WTC11 (cell line): ENCODE measurements around the gene GOLPH3L. TPM values are rescaled to one million over a fixed set of nuclear protein-coding genes. Genes with fewer than 3 reads are reported as not detected.
A peak's percentile ranks its signal among the peaks of the same experiment; 100 is the strongest.
"Not testable (repeated sequence)": the region's sequence is repeated elsewhere in the genome, so short reads cannot be mapped to it uniquely, and the experiment has no call there.

Experiments used
- ATAC-seq: fragments of 200-7000 bp; cut with Tn5 transposase; 2 replicates; pipeline ENCODE4 v1.10.0; 2021; ENCODE audit warnings: mild to moderate bottlenecking, moderate library complexity
- CTCF ChIA-PET: fragments of 300-600 bp; sonication (Branson Sonifier 250); formaldehyde crosslinking; loops from one replicate; lab custom pipeline; 2021; ENCODE audit warnings: antibody characterized with exemption; lab: Charles Lee
- POLR2A ChIA-PET: fragments of 350-600 bp; sonication (Branson Sonifier 250); formaldehyde crosslinking; loops from one replicate; lab custom pipeline; 2021; ENCODE audit warnings: antibody characterized with exemption; lab: Charles Lee
- DNase-seq: peaks from one replicate; pipeline ENCODE4 v3.0.0; 2021; ENCODE audit warnings: low spot score
- H3K27ac Mint-ChIP-seq: 2 replicates; pipeline ENCODE4 v1.8.0; 2021; ENCODE audit warnings: mixed read lengths
- H3K27me3 Mint-ChIP-seq: 2 replicates; pipeline ENCODE4 v1.8.0; 2021; ENCODE audit warnings: low read depth, mild to moderate bottlenecking, moderate library complexity, mixed read lengths
- H3K36me3 Mint-ChIP-seq: 2 replicates; pipeline ENCODE4 v1.8.0; 2021; ENCODE audit warnings: mixed read lengths
- H3K4me1 Mint-ChIP-seq: 2 replicates; pipeline ENCODE4 v1.8.0; 2022; ENCODE audit warnings: mixed read lengths
- H3K4me3 Mint-ChIP-seq: 2 replicates; pipeline ENCODE4 v1.8.0; 2021; ENCODE audit warnings: mild to moderate bottlenecking, moderate library complexity, mixed read lengths
- H3K9me3 Mint-ChIP-seq: 2 replicates; pipeline ENCODE4 v1.8.0; 2021; ENCODE audit warnings: mixed read lengths
- ATF1 ChIP-seq: sonication (generic); formaldehyde crosslinking; IDR thresholded peaks from 2 replicates; pipeline ENCODE4 v1.8.1; 2023; ENCODE audit warnings: mild to moderate bottlenecking, moderate library complexity, missing genetic modification reagents
- CREB1 ChIP-seq: sonication (generic); formaldehyde crosslinking; IDR thresholded peaks from 2 replicates; pipeline ENCODE4 v1.8.0; 2023; ENCODE audit warnings: mild to moderate bottlenecking, missing genetic modification reagents
- E2F5 ChIP-seq: sonication (generic); formaldehyde crosslinking; IDR thresholded peaks from 2 replicates; pipeline ENCODE4 v1.8.1; 2022; ENCODE audit warnings: mild to moderate bottlenecking, moderate library complexity, missing genetic modification reagents
- FOXJ3 ChIP-seq: sonication (generic); formaldehyde crosslinking; IDR thresholded peaks from 2 replicates; pipeline ENCODE4 v1.9.0; 2021; ENCODE audit warnings: missing genetic modification reagents, mild to moderate bottlenecking, borderline replicate concordance
- FOXP4 ChIP-seq: sonication (generic); formaldehyde crosslinking; IDR thresholded peaks from 2 replicates; pipeline ENCODE4 v1.8.0; 2022; ENCODE audit warnings: mild to moderate bottlenecking, missing genetic modification reagents
- GABPB1 ChIP-seq: sonication (generic); formaldehyde crosslinking; IDR thresholded peaks from 2 replicates; pipeline ENCODE4 v1.8.1; 2023; ENCODE audit warnings: mild to moderate bottlenecking, missing genetic modification reagents
- HMGXB4 ChIP-seq: sonication (generic); formaldehyde crosslinking; IDR thresholded peaks from 2 replicates; pipeline ENCODE4 v1.8.1; 2023; ENCODE audit warnings: mild to moderate bottlenecking, moderate library complexity, missing genetic modification reagents
- IRF2 ChIP-seq: sonication (generic); formaldehyde crosslinking; IDR thresholded peaks from 2 replicates; pipeline ENCODE4 v1.8.0; 2022; ENCODE audit warnings: low read depth, missing genetic modification reagents, borderline replicate concordance
- MYBL2 ChIP-seq: sonication (generic); formaldehyde crosslinking; IDR thresholded peaks from 2 replicates; pipeline ENCODE4 v1.8.1; 2023; ENCODE audit warnings: mild to moderate bottlenecking, moderate library complexity, missing genetic modification reagents
- NFE2L1 ChIP-seq: sonication (generic); formaldehyde crosslinking; IDR thresholded peaks from 2 replicates; pipeline ENCODE4 v1.8.1; 2023; ENCODE audit warnings: missing genetic modification reagents
- NFYB ChIP-seq: sonication (generic); formaldehyde crosslinking; conservative IDR thresholded peaks from 2 replicates; pipeline ENCODE4 v1.8.0; 2022; ENCODE audit warnings: low read depth, missing genetic modification reagents
- NR3C1 ChIP-seq: sonication (generic); formaldehyde crosslinking; conservative IDR thresholded peaks from 2 replicates; pipeline ENCODE4 v1.8.1; 2023; ENCODE audit warnings: low read depth, mild to moderate bottlenecking, missing genetic modification reagents
- PRRX2 ChIP-seq: fragments of 250-450 bp; sonication (Bioruptor Pico); IDR thresholded peaks from 2 replicates; pipeline ENCODE4 v1.8.0; 2021; ENCODE audit warnings: mild to moderate bottlenecking
- RELA ChIP-seq: sonication (generic); formaldehyde crosslinking; IDR thresholded peaks from 2 replicates; pipeline ENCODE4 v1.8.1; 2022; ENCODE audit warnings: missing genetic modification reagents, mild to moderate bottlenecking, borderline replicate concordance
- SMAD3 ChIP-seq: sonication (generic); formaldehyde crosslinking; IDR thresholded peaks from 2 replicates; pipeline ENCODE4 v1.8.0; 2022; ENCODE audit warnings: missing genetic modification reagents, mild to moderate bottlenecking, borderline replicate concordance
- SOX15 ChIP-seq: fragments of 250-450 bp; sonication (Bioruptor Pico); IDR thresholded peaks from 2 replicates; pipeline ENCODE4 v1.9.0; 2021; ENCODE audit warnings: mild to moderate bottlenecking
- SP1 ChIP-seq: sonication (generic); formaldehyde crosslinking; conservative IDR thresholded peaks from 2 replicates; pipeline ENCODE4 v1.8.1; 2022; ENCODE audit warnings: missing genetic modification reagents
- USF2 ChIP-seq: sonication (generic); formaldehyde crosslinking; IDR thresholded peaks from 2 replicates; pipeline ENCODE4 v1.8.1; 2023; ENCODE audit warnings: mild to moderate bottlenecking, missing genetic modification reagents, moderate library complexity
- ZNF281 ChIP-seq: sonication (generic); formaldehyde crosslinking; IDR thresholded peaks from 2 replicates; pipeline ENCODE4 v1.8.0; 2023; ENCODE audit warnings: mild to moderate bottlenecking, missing genetic modification reagents
- ZNF671 ChIP-seq: fragments of 250-450 bp; sonication (Bioruptor Pico); IDR thresholded peaks from 2 replicates; pipeline ENCODE4 v1.8.0; 2021; ENCODE audit warnings: mild to moderate bottlenecking
- total RNA-seq: library from RNA; stranded (reverse); gene quantifications from 3 replicates; pipeline ENCODE4 v1.2.3, GENCODE V29; 2021

GOLPH3L gene
- total RNA-seq, 1 experiment from 2014 or later: 39.5 TPM

GRCh38 chr1:150626150-150626549 is 70.8 kb downstream of the GOLPH3L start:
- peaks cover 53% of the 10 kb centered on the region for H3K4me1 Mint-ChIP-seq
- no peaks in the 10 kb centered on the region for H3K9me3 Mint-ChIP-seq
- no peak for ATAC-seq
- no peak for TF ChIP-seq NFYB
- no peak for TF ChIP-seq GABPB1 (CRISPR knock-in tag)
- no peak for TF ChIP-seq MYBL2 (CRISPR knock-in tag)
- TF ChIP-seq SP1: no peak
- TF ChIP-seq FOXJ3 (CRISPR knock-in tag): no peak
- no peak for TF ChIP-seq IRF2 (CRISPR knock-in tag)
- no peak for TF ChIP-seq CREB1 (CRISPR knock-in tag)
- TF ChIP-seq E2F5 (CRISPR knock-in tag): no peak
- TF ChIP-seq USF2 (CRISPR knock-in tag): no peak
- no peak for TF ChIP-seq NFE2L1
- no peak for TF ChIP-seq HMGXB4 (CRISPR knock-in tag)
- TF ChIP-seq ZNF671 (CRISPR knock-in tag): no peak
- TF ChIP-seq, all 79 proteins: peak for 0
- ChIA-PET CTCF (no interaction called here), POLR2A (interaction anchor here (1.0 kb wide), 1 partner anchor 66 kb away, joined by 3 read pairs; no protein-coding TSS in a partner anchor)
- Mint-ChIP-seq H3K4me3 (no peak overlapping the region), H3K36me3 (peaks cover 66% of the 10 kb centered on the region), H3K27ac (peak overlapping the region; percentile 90), H3K27me3 (no peaks in the 10 kb centered on the region)
- no peak for DNase-seq

GRCh38 chr1:150624546-150624945 is 72.4 kb downstream of the GOLPH3L start:
- CTCF ChIA-PET: interaction anchor here (0.7 to 6.5 kb wide), 2 partner anchors 63 to 233 kb away, joined by 3 to 53 read pairs; no protein-coding TSS in a partner anchor
- not testable (repeated sequence) for H3K9me3 Mint-ChIP-seq, H3K27me3 Mint-ChIP-seq, DNase-seq, ATAC-seq, H3K4me3 Mint-ChIP-seq
- peaks cover 77% of the 10 kb centered on the region for H3K36me3 Mint-ChIP-seq
- H3K27ac Mint-ChIP-seq: peak overlapping the region; percentile 70
- peaks cover 46% of the 10 kb centered on the region for H3K4me1 Mint-ChIP-seq
- POLR2A ChIA-PET: interaction anchor here (1.0 kb wide), 1 partner anchor 45 kb away, joined by 4 read pairs; the partner anchor contains the start of gene MCL1

- POLR2A ChIA-PET: interaction anchor here (1.0 kb wide), 1 partner anchor 45 kb away, joined by 4 read pairs; the partner anchor contains the start of gene MCL1
- ATAC-seq: not testable (repeated sequence)
- CTCF ChIA-PET: interaction anchor here (0.7 to 6.5 kb wide), 2 partner anchors 63 to 234 kb away, joined by 3 to 53 read pairs; no protein-coding TSS in a partner anchor
Measured at GRCh38 chr1:150624134-150624533, 72.8 kb downstream of the GOLPH3L start.

GRCh38 chr1:150622303-150622975 is 74.5 kb downstream of the GOLPH3L start:
- H3K27ac Mint-ChIP-seq: peak overlapping the region; percentile 93
- POLR2A ChIA-PET: interaction anchor here (0.6 to 1.7 kb wide), 4 partner anchors 24 to 731 kb away, joined by 3 to 6 read pairs (median 6); partner anchors contain the start of gene MCL1
- H3K9me3 Mint-ChIP-seq: no peaks in the 10 kb centered on the region
- CTCF ChIA-PET: interaction anchor here (0.9 to 6.5 kb wide), 10 partner anchors 18 to 374 kb away, joined by 3 to 53 read pairs (median 4); partner anchors contain the start of genes CTSK, GOLPH3L and MCL1
- H3K4me3 Mint-ChIP-seq: no peak overlapping the region
- ATAC-seq: peak; percentile 92
- peaks cover 84% of the 10 kb centered on the region for H3K36me3 Mint-ChIP-seq
- peak; percentile 62 for DNase-seq
- H3K27me3 Mint-ChIP-seq: no peaks in the 10 kb centered on the region
- H3K4me1 Mint-ChIP-seq: peaks cover 46% of the 10 kb centered on the region
- TF ChIP-seq NR3C1 (CRISPR knock-in tag) (no peak), SOX15 (no peak), SMAD3 (no peak), ZNF281 (no peak), RELA (CRISPR knock-in tag) (no peak), GABPB1 (CRISPR knock-in tag) (no peak), FOXP4 (no peak), ATF1 (CRISPR knock-in tag) (no peak), NFYB (no peak), PRRX2 (no peak), NFE2L1 (no peak)

More at GRCh38 chr1:150624134-150624533, 72.8 kb downstream of the GOLPH3L start:
- Mint-ChIP-seq H3K36me3 (peaks cover 82% of the 10 kb centered on the region), H3K27ac (peak overlapping the region; percentile 54; the same call in 1 of the 2 replicates), H3K4me1 (peaks cover 46% of the 10 kb centered on the region)
- not testable (repeated sequence) for H3K27me3 Mint-ChIP-seq, DNase-seq, H3K4me3 Mint-ChIP-seq, H3K9me3 Mint-ChIP-seq
